Measurements from ENCODE around the gene OTUB1.

GRCh38 chr11:64045700-64046099 is 59.5 kb downstream of the OTUB1 start:
- TF ChIP-seq CTCF (conservative IDR thresholded peaks at IDR 0.05 in 1 of 2, IDR thresholded peaks at IDR 0.05 in 1 of 2; ENCODE audit: extremely low read depth in 1 of 2, insufficient read depth in 1 of 2, low read depth in 1 of 2, low read length in 2 of 2) (no peak), EZH2 (IDR thresholded peaks at IDR 0.05; ENCODE audit: borderline replicate concordance, low read length) (no peak)

Measured in mammary epithelial cell (primary cell).